Trophoblast cell (in vitro differentiated cells and primary cell): ENCODE data around the gene GNAI1.
A peak's percentile ranks its signal among the peaks of the same experiment; 100 is the strongest.

Experiments used
- DNase-seq, 2 donors: peaks; one replicate each; pipeline ENCODE4 v3.0.0-alpha.2; 2016
- H2AFZ ChIP-seq: 2 replicates; pipeline ENCODE4 v1.6.1; 2013; ENCODE audit warnings: low read length, moderate library complexity, mild to moderate bottlenecking; ENCODE audit not compliant: insufficient read depth, poor library complexity
- H2AK5ac ChIP-seq: 2 replicates; pipeline ENCODE4 v1.6.1; 2013; ENCODE audit warnings: mild to moderate bottlenecking, low read length
- H2BK120ac ChIP-seq: 2 replicates; pipeline ENCODE4 v1.6.1; 2013; ENCODE audit warnings: low read length, mild to moderate bottlenecking, moderate library complexity; ENCODE audit not compliant: insufficient read depth, poor library complexity
- H2BK12ac ChIP-seq: 2 replicates; pipeline ENCODE4 v1.6.1; 2013; ENCODE audit warnings: mild to moderate bottlenecking, low read length, moderate library complexity
- H2BK5ac ChIP-seq: 2 replicates; pipeline ENCODE4 v1.6.1; 2013; ENCODE audit warnings: low read length, low read depth, moderate library complexity, mild to moderate bottlenecking; ENCODE audit not compliant: poor library complexity
- H3K14ac ChIP-seq: 2 replicates; pipeline ENCODE4 v1.6.1; 2013; ENCODE audit warnings: mild to moderate bottlenecking, low read length
- H3K18ac ChIP-seq: 2 replicates; pipeline ENCODE4 v1.6.1; 2013; ENCODE audit warnings: mild to moderate bottlenecking, low read length
- H3K23ac ChIP-seq: 2 replicates; pipeline ENCODE4 v1.6.1; 2013; ENCODE audit warnings: low read length
- H3K27ac ChIP-seq: 2 replicates; pipeline ENCODE4 v1.5.1; 2013; ENCODE audit warnings: low read depth, mild to moderate bottlenecking, inconsistent platforms, low read length, moderate library complexity
- H3K27me3 ChIP-seq: 2 replicates; pipeline ENCODE4 v1.6.1; 2013; ENCODE audit warnings: inconsistent platforms, mild to moderate bottlenecking, low read length, moderate library complexity; ENCODE audit not compliant: insufficient read depth
- H3K36me3 ChIP-seq, 2 experiments: 1 replicate in 1 of 2; 2 replicates in 1 of 2; pipeline ENCODE4 v1.6.1; 2013; ENCODE audit warnings: low read length in 2 of 2, mild to moderate bottlenecking in 2 of 2, moderate library complexity in 1 of 2; ENCODE audit not compliant: insufficient read depth in 2 of 2, control insufficient read depth in 1 of 2
- H3K4ac ChIP-seq: 2 replicates; pipeline ENCODE4 v1.6.1; 2013; ENCODE audit warnings: low read depth, mild to moderate bottlenecking, low read length, moderate library complexity
- H3K4me1 ChIP-seq, 2 experiments: 1 replicate in 1 of 2; 2 replicates in 1 of 2; pipeline ENCODE4 v1.6.1; 2013; ENCODE audit warnings: low read length in 2 of 2, mild to moderate bottlenecking in 2 of 2, moderate library complexity in 1 of 2; ENCODE audit not compliant: insufficient read depth in 2 of 2, control insufficient read depth in 1 of 2
- H3K4me2 ChIP-seq: 2 replicates; pipeline ENCODE4 v1.6.1; 2013; ENCODE audit warnings: inconsistent platforms, mild to moderate bottlenecking, low read length, moderate library complexity
- H3K4me3 ChIP-seq: 2 replicates; pipeline ENCODE4 v1.5.1; 2013; ENCODE audit warnings: mild to moderate bottlenecking, low read depth, low read length, inconsistent platforms
- H3K79me1 ChIP-seq: one replicate; pipeline ENCODE4 v1.6.1; 2013; ENCODE audit warnings: low read length
- H3K79me2 ChIP-seq: 2 replicates; pipeline ENCODE4 v1.6.1; 2013; ENCODE audit warnings: low read length, mild to moderate bottlenecking; ENCODE audit not compliant: control insufficient read depth, insufficient read depth, poor library complexity
- H3K9ac ChIP-seq: 2 replicates; pipeline ENCODE4 v1.6.1; 2013; ENCODE audit warnings: mild to moderate bottlenecking, low read length
- H3K9me3 ChIP-seq: 2 replicates; pipeline ENCODE4 v1.6.1; 2013; ENCODE audit warnings: low read depth, mild to moderate bottlenecking, control low read depth, inconsistent platforms, low read length; ENCODE audit not compliant: insufficient read depth
- H4K12ac ChIP-seq: 2 replicates; pipeline ENCODE4 v1.6.1; 2013; ENCODE audit warnings: low read depth, mild to moderate bottlenecking, low read length, moderate library complexity
- H4K8ac ChIP-seq: 2 replicates; pipeline ENCODE4 v1.6.1; 2013; ENCODE audit warnings: low read depth, mild to moderate bottlenecking, low read length, moderate library complexity
- H4K91ac ChIP-seq: one replicate; pipeline ENCODE4 v1.6.1; 2013; ENCODE audit warnings: low read depth, mild to moderate bottlenecking, low read length, moderate library complexity
- WGBS: extraction: QIAGEN DNeasy Blood & Tissue Kit; methylation state at CpG from one replicate; pipeline ENCODE4 v1.1.7; 2013; ENCODE audit warnings: missing lambda C conversion rate; ENCODE audit not compliant: insufficient read length, insufficient coverage; ENCODE audit errors: extremely low coverage; 5-methylcytosine and 5-hydroxymethylcytosine counted together

Gene GNAI1

DNA sequence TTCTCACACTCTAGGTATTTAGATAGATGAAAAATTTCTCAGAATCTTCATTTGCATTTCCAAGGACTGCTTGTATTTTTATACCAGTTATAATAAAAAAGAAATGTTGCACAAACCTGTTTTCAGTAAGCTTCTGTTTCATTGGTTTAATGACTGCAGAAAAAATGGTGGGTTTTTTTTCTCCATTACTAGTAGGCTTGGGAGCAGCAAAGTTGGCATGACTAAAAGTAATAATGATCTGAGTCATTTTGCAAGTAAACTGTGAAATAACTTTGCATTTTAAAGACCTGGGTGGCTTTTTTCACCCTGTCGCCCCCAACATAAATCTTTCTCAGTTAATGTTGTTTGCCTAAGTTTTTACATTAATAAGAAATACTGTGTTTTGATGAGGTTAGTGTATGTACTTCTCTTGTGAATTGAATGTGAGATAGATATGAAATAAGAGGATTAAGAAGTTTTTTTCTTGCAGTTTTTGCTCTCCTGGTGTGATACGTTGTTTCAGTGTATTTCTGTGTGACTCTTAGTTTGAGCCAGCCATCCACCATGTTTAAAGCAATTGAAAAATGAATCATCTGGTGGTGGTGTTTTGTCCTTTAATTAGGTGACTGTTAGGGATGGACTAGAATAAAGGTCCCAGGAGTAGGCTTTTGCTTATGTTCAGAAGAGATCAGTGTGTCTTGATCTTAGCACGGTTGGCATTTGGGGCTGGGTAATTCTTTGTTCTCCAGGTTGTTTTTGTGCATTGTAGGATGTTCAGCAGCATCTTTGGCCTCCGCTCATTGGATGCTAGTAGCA, 1.8 kb downstream of the GNAI1 start:
- no peak overlapping the region for H3K27ac ChIP-seq
- H2AFZ ChIP-seq: no peak overlapping the region
- no peak overlapping the region for H3K4me3 ChIP-seq
- no peak overlapping the region for H2BK12ac ChIP-seq
- peak overlapping the region; percentile 39 for H3K4ac ChIP-seq
- H2AK5ac ChIP-seq: no peak overlapping the region
- H3K18ac ChIP-seq: no peak overlapping the region
- no peak overlapping the region for H2BK5ac ChIP-seq
- no peak overlapping the region for H3K9ac ChIP-seq
- peaks cover 10% of the 10 kb centered on the region for H3K79me1 ChIP-seq
- H3K36me3 ChIP-seq: no peaks in the 10 kb centered on the region
- no peak overlapping the region for H4K12ac ChIP-seq
- no peak overlapping the region for H4K91ac ChIP-seq
- H3K79me2 ChIP-seq: peaks cover 15% of the 10 kb centered on the region
- no peak overlapping the region for H4K8ac ChIP-seq
- no peaks in the 10 kb centered on the region for H3K27me3 ChIP-seq
- peaks cover 0 to 5% of the 10 kb centered on the region in 2 experiments for H3K4me1 ChIP-seq
- no peaks in the 10 kb centered on the region for H3K9me3 ChIP-seq
- peak overlapping the region; percentile 16 for H3K4me2 ChIP-seq
- WGBS: no CpG with 5 or more reads among the region's 4 CpGs
- no peak overlapping the region for H3K14ac ChIP-seq
- H2BK120ac ChIP-seq: no peak overlapping the region
- H3K23ac ChIP-seq: no peak overlapping the region
- DNase-seq: peak in 1 of 2 donors; percentile 26

DNA sequence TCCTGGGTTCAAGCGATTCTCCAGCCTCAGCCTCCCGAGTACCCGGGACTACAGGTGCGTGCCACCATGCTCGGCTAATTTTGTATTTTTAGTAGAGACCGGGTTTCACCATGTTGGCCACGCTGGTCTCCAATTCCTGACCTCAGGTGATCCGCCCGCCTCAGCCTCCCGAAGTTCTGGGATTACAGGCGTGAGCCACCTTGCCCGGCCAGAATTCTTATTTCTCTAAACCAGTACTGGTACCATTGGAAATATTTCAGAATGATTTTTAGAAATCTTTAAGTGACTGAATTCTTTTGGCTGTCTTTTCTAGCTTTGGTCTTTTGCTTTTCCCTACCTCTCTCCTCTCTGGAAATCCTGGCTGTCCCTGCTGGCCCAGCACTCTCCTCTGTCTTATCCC, 2.8 kb downstream of the GNAI1 start:
- Histone ChIP-seq H3K27ac (no peak overlapping the region), H3K14ac (no peak overlapping the region), H3K4me2 (no peak overlapping the region), H2AK5ac (no peak overlapping the region), H3K79me2 (peaks cover 15% of the 10 kb centered on the region), H3K79me1 (peaks cover 10% of the 10 kb centered on the region), H3K4me3 (no peak overlapping the region), H2BK120ac (no peak overlapping the region), H4K8ac (no peak overlapping the region), H3K9ac (no peak overlapping the region), H4K91ac (peak overlapping the region; percentile 22), H3K9me3 (no peaks in the 10 kb centered on the region), H2BK12ac (no peak overlapping the region), H3K23ac (no peak overlapping the region), H2AFZ (no peak overlapping the region), H3K4me1 (peaks cover 0 to 5% of the 10 kb centered on the region in 2 experiments), H2BK5ac (no peak overlapping the region), H3K27me3 (no peaks in the 10 kb centered on the region), H3K36me3 (no peaks in the 10 kb centered on the region), H3K18ac (no peak overlapping the region), H3K4ac (peak overlapping the region; percentile 90), H4K12ac (no peak overlapping the region)
- peak in 1 of 2 donors; percentile 54 for DNase-seq
- no CpG with 5 or more reads among the region's 12 CpGs for WGBS

GRCh38 chr7:80139236-80139635, 4.6 kb downstream of the GNAI1 start:
- Histone ChIP-seq H3K4me2 (no peak overlapping the region), H3K27me3 (no peaks in the 10 kb centered on the region), H3K9ac (no peak overlapping the region), H3K9me3 (no peaks in the 10 kb centered on the region), H4K12ac (no peak overlapping the region), H3K36me3 (no peaks in the 10 kb centered on the region), H3K23ac (no peak overlapping the region), H3K79me1 (peaks cover 10% of the 10 kb centered on the region), H2BK120ac (no peak overlapping the region), H3K27ac (no peak overlapping the region), H3K4ac (no peak overlapping the region), H3K4me1 (peaks cover 0 to 3% of the 10 kb centered on the region in 2 experiments), H2AFZ (no peak overlapping the region), H3K18ac (no peak overlapping the region), H3K14ac (no peak overlapping the region), H4K91ac (no peak overlapping the region), H3K79me2 (peaks cover 17% of the 10 kb centered on the region), H2BK5ac (no peak overlapping the region), H2AK5ac (no peak overlapping the region), H3K4me3 (no peak overlapping the region), H2BK12ac (no peak overlapping the region), H4K8ac (no peak overlapping the region)
- no peak for DNase-seq
- WGBS: no CpG with 5 or more reads among the region's 1 CpG

GRCh38 chr7:80140388-80140787, 5.8 kb downstream of the GNAI1 start:
- no CpG with 5 or more reads among the region's 4 CpGs for WGBS
- no peak for DNase-seq
- no peak overlapping the region for H4K8ac ChIP-seq

More at GRCh38 chr7:80140388-80140787, 5.8 kb downstream of the GNAI1 start:
- Histone ChIP-seq H2BK120ac (no peak overlapping the region), H3K9me3 (no peaks in the 10 kb centered on the region), H2BK5ac (no peak overlapping the region), H3K79me1 (peaks cover 3% of the 10 kb centered on the region), H4K12ac (no peak overlapping the region), H3K18ac (no peak overlapping the region), H3K9ac (no peak overlapping the region), H3K27ac (no peak overlapping the region), H3K4me2 (no peak overlapping the region), H3K36me3 (no peaks in the 10 kb centered on the region), H3K4me3 (no peak overlapping the region), H2BK12ac (no peak overlapping the region), H3K79me2 (peaks cover 10% of the 10 kb centered on the region), H4K91ac (no peak overlapping the region), H2AFZ (no peak overlapping the region), H3K14ac (no peak overlapping the region), H3K4me1 (peaks cover 0 to 3% of the 10 kb centered on the region in 2 experiments), H3K27me3 (no peaks in the 10 kb centered on the region), H2AK5ac (no peak overlapping the region), H3K23ac (no peak overlapping the region), H3K4ac (peak overlapping the region; percentile 79)
